ENCODE data around the gene ASXL3.

ASXL3 gene

DNA sequence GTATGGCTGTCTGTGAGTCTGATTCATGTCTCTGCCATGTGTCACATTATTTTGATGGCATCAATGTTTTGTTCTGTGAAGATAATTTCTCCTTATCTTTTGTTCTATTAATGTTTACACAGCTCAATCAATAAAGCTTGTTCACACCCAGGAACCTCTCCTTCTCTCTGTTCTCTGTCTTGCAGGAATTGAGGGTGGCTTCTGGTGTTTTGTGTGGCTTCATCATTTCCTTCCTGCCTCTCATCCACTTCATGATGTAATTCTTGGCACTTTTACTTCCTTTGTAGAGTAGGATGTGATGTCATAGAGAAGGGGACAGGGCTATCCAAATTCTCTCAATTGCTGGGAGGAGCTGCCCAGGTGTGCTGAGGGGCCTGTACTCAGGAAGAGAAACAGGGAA lies 27.2 kb downstream of the ASXL3 start:
- H3K9me3 Mint-ChIP-seq, result peaks cover 11% of the 10 kb centered on the region
- H3K27me3 Mint-ChIP-seq, result no peaks in the 10 kb centered on the region
- no peak overlapping the region for H3K27ac Mint-ChIP-seq
- H3K4me1 Mint-ChIP-seq (ENCODE audit: low read depth), result no peaks in the 10 kb centered on the region
- H3K36me3 Mint-ChIP-seq (ENCODE audit: low read depth), result no peaks in the 10 kb centered on the region
- H3K4me3 Mint-ChIP-seq, result no peak overlapping the region

GRCh38 chr18:33606621-33607020 lies 28.6 kb downstream of the ASXL3 start:
- no peaks in the 10 kb centered on the region for H3K27me3 Mint-ChIP-seq
- H3K9me3 Mint-ChIP-seq, result peaks cover 11% of the 10 kb centered on the region
- no peaks in the 10 kb centered on the region for H3K36me3 Mint-ChIP-seq (ENCODE audit: low read depth)
- H3K4me3 Mint-ChIP-seq, result no peak overlapping the region
- H3K4me1 Mint-ChIP-seq (ENCODE audit: low read depth), result no peaks in the 10 kb centered on the region
- no peak overlapping the region for H3K27ac Mint-ChIP-seq

DNA sequence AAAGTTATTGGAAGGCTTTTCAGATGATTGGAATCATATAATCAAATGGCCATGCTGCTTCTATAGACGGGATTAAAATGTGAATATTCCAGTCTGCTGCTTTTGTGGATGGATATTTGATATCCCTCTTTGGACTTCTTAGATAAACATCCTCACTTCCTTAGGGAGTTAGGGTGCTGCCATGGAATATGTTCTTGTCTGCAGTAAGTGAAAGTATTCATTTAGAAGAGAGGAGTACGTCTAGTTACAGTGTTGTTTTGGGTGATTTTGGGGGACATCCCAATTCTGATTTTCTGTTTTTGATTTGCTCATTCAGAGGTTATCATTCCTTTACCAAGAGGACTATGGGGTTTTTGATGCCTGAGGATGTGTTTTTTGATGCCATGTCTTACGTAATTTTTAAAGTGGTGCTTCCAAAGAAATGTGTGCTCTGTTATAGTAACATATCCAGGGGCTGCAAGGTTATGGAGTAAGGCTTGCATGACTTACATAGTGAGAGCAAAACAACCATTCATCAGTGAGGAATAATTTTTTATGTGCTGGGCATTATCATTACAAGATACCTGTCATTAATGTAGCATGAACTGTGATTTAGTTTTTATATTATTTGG lies 33.6 kb downstream of the ASXL3 start:
- Mint-ChIP-seq H3K27me3 (no peaks in the 10 kb centered on the region), H3K36me3 (ENCODE audit: low read depth) (no peaks in the 10 kb centered on the region), H3K4me1 (ENCODE audit: low read depth) (no peaks in the 10 kb centered on the region), H3K9me3 (peaks cover 2% of the 10 kb centered on the region), H3K4me3 (no peak overlapping the region), H3K27ac (no peak overlapping the region)

GRCh38 chr18:33612632-33613031 lies 34.6 kb downstream of the ASXL3 start:
- Mint-ChIP-seq H3K9me3 (no peaks in the 10 kb centered on the region), H3K4me3 (no peak overlapping the region), H3K27ac (no peak overlapping the region), H3K27me3 (no peaks in the 10 kb centered on the region), H3K4me1 (ENCODE audit: low read depth) (no peaks in the 10 kb centered on the region), H3K36me3 (ENCODE audit: low read depth) (no peaks in the 10 kb centered on the region)

GRCh38 chr18:33616556-33616955 lies 38.5 kb downstream of the ASXL3 start:
- no peaks in the 10 kb centered on the region for H3K27me3 Mint-ChIP-seq
- H3K27ac Mint-ChIP-seq, result no peak overlapping the region
- no peak overlapping the region for H3K4me3 Mint-ChIP-seq
- no peaks in the 10 kb centered on the region for H3K9me3 Mint-ChIP-seq
- H3K36me3 Mint-ChIP-seq (ENCODE audit: low read depth), result no peaks in the 10 kb centered on the region
- no peaks in the 10 kb centered on the region for H3K4me1 Mint-ChIP-seq (ENCODE audit: low read depth)

- H3K9me3 Mint-ChIP-seq, result no peaks in the 10 kb centered on the region
- no peaks in the 10 kb centered on the region for H3K27me3 Mint-ChIP-seq
- H3K27ac Mint-ChIP-seq, result no peak overlapping the region
- H3K36me3 Mint-ChIP-seq (ENCODE audit: low read depth), result no peaks in the 10 kb centered on the region
- no peak overlapping the region for H3K4me3 Mint-ChIP-seq
- H3K4me1 Mint-ChIP-seq (ENCODE audit: low read depth), result no peaks in the 10 kb centered on the region
Measured at GRCh38 chr18:33627114-33627513, 49.1 kb downstream of the ASXL3 start.

GRCh38 chr18:33630476-33630875 lies 52.5 kb downstream of the ASXL3 start:
- no peaks in the 10 kb centered on the region for H3K4me1 Mint-ChIP-seq (ENCODE audit: low read depth)

DNA sequence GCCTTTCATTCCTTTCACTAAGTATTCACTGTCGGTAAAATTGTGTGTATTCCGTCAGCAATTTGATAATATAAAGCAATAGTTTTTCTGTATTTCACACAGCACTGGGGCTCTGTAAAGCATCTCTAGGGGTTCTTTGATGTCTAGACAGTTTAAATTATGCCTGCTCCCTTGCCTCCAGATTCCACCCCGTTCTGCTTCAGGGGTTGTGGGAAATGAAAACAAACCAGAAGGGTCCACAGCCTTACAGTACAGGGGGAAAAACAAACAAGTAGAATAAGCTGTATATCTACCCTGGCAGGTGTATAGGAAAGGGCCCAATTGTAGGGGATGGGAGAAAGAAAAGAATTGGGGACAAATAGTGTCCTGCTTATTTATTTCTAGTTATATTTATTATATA lies 63.1 kb downstream of the ASXL3 start:
- H3K4me1 Mint-ChIP-seq (ENCODE audit: low read depth), result no peaks in the 10 kb centered on the region
- H3K27me3 Mint-ChIP-seq, result no peaks in the 10 kb centered on the region
- H3K36me3 Mint-ChIP-seq (ENCODE audit: low read depth), result no peaks in the 10 kb centered on the region
- no peak overlapping the region for H3K27ac Mint-ChIP-seq
- H3K9me3 Mint-ChIP-seq, result no peaks in the 10 kb centered on the region
- no peak overlapping the region for H3K4me3 Mint-ChIP-seq

More at GRCh38 chr18:33630476-33630875, 52.5 kb downstream of the ASXL3 start:
- Mint-ChIP-seq H3K27ac (no peak overlapping the region), H3K36me3 (ENCODE audit: low read depth) (no peaks in the 10 kb centered on the region), H3K9me3 (no peaks in the 10 kb centered on the region), H3K4me3 (no peak overlapping the region), H3K27me3 (no peaks in the 10 kb centered on the region)

GRCh38 chr18:33644494-33644893 lies 66.5 kb downstream of the ASXL3 start:
- Mint-ChIP-seq H3K36me3 (ENCODE audit: low read depth) (no peaks in the 10 kb centered on the region), H3K9me3 (no peaks in the 10 kb centered on the region), H3K4me1 (ENCODE audit: low read depth) (no peaks in the 10 kb centered on the region), H3K4me3 (no peak overlapping the region), H3K27me3 (no peaks in the 10 kb centered on the region), H3K27ac (no peak overlapping the region)

DNA sequence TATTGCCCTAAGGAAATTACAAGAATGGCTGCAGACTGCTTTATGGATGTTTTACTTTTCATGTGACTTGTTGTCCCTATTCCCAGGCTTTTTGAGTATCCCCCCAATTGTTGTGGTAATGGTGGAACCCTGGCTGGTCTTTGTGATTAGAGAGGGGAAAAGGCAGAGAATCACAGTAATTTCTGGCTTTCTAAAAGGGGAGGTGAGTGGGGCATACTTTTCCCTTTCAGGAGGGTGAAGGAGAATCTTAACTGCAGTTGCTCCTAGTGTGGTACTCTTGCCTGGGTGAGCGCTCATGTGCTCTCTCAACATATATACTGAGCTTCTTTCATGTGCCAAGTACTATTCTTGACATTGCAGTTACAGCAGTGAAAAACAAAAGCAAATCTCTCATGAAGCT lies 69.3 kb downstream of the ASXL3 start:
- H3K27ac Mint-ChIP-seq, result no peak overlapping the region
- no peaks in the 10 kb centered on the region for H3K4me1 Mint-ChIP-seq (ENCODE audit: low read depth)
- H3K4me3 Mint-ChIP-seq, result no peak overlapping the region
- no peaks in the 10 kb centered on the region for H3K27me3 Mint-ChIP-seq
- H3K9me3 Mint-ChIP-seq, result no peaks in the 10 kb centered on the region
- no peaks in the 10 kb centered on the region for H3K36me3 Mint-ChIP-seq (ENCODE audit: low read depth)

DNA sequence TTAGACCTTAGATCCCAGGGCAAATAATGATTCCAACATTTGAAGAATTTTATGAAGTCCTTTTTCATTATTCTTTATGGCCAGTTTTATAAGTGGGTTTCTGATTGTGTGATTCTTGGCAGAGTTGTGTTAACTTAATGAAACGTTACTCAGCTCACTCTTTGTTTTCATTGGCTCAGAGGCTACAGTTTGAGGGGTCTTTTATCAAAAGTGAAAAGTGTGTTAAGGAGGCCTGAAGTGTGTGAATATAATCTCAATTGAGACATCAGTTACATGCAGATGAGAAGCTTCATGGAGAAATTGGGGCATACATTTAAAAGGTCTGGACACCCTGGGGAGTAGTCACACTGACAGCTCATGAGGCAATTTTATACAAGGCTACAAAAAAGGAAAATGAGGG lies 74.6 kb downstream of the ASXL3 start:
- H3K27me3 Mint-ChIP-seq, result no peaks in the 10 kb centered on the region
- H3K27ac Mint-ChIP-seq, result no peak overlapping the region
- H3K9me3 Mint-ChIP-seq, result no peaks in the 10 kb centered on the region
- no peaks in the 10 kb centered on the region for H3K36me3 Mint-ChIP-seq (ENCODE audit: low read depth)
- H3K4me3 Mint-ChIP-seq, result no peak overlapping the region
- H3K4me1 Mint-ChIP-seq (ENCODE audit: low read depth), result no peaks in the 10 kb centered on the region

DNA sequence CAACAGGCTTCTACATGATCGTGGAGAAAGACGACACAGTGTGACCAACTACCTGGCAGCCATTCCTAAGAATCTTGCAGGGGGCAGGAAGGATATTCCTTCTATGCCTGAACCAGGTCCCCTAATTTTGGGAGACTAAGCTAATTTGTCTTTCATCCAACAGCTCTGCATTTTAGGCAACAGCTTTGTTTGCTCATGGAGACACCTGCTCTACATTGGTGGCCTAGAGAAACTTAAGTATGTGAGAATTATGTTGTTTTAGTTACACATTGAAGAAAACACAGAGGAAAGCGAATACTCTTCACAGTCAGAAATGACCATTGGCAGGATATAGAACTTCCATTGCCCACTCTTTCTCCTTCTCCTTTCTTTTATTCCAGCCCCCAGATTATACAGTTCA lies 75.2 kb downstream of the ASXL3 start:
- H3K4me3 Mint-ChIP-seq, result no peak overlapping the region
- H3K4me1 Mint-ChIP-seq (ENCODE audit: low read depth), result no peaks in the 10 kb centered on the region
- H3K36me3 Mint-ChIP-seq (ENCODE audit: low read depth), result no peaks in the 10 kb centered on the region
- no peak overlapping the region for H3K27ac Mint-ChIP-seq
- H3K9me3 Mint-ChIP-seq, result no peaks in the 10 kb centered on the region
- no peaks in the 10 kb centered on the region for H3K27me3 Mint-ChIP-seq

GRCh38 chr18:33656889-33657448 lies 79.0 kb downstream of the ASXL3 start:
- Mint-ChIP-seq H3K9me3 (no peaks in the 10 kb centered on the region), H3K4me3 (no peak overlapping the region), H3K27ac (no peak overlapping the region), H3K36me3 (ENCODE audit: low read depth) (no peaks in the 10 kb centered on the region), H3K4me1 (ENCODE audit: low read depth) (no peaks in the 10 kb centered on the region), H3K27me3 (no peaks in the 10 kb centered on the region)

- Mint-ChIP-seq H3K27ac (no peak overlapping the region), H3K27me3 (no peaks in the 10 kb centered on the region), H3K4me3 (no peak overlapping the region), H3K4me1 (ENCODE audit: low read depth) (no peaks in the 10 kb centered on the region), H3K9me3 (no peaks in the 10 kb centered on the region), H3K36me3 (ENCODE audit: low read depth) (no peaks in the 10 kb centered on the region)
Measured at GRCh38 chr18:33660696-33661310, 82.8 kb downstream of the ASXL3 start.

- H3K4me3 Mint-ChIP-seq, result no peak overlapping the region
- H3K9me3 Mint-ChIP-seq, result peaks cover 4% of the 10 kb centered on the region
- no peaks in the 10 kb centered on the region for H3K36me3 Mint-ChIP-seq (ENCODE audit: low read depth)
- H3K27ac Mint-ChIP-seq, result no peak overlapping the region
- no peaks in the 10 kb centered on the region for H3K27me3 Mint-ChIP-seq
- H3K4me1 Mint-ChIP-seq (ENCODE audit: low read depth), result no peaks in the 10 kb centered on the region
Measured at GRCh38 chr18:33664241-33664874, 86.3 kb downstream of the ASXL3 start.

All from stimulated activated naive CD8-positive, alpha-beta T cell treated with anti-CD3 and anti-CD28 coated beads, Interleukin-15, Interleukin-2, amounts not matched to agents 100 ng/mL and 50 ng/mL, for 24 hours (primary cell).